Caki2 (cell line): ENCODE results near the gene GSTM1. TPM values are rescaled to one million over a fixed set of nuclear protein-coding genes. Genes with fewer than 3 reads are reported as not detected.

Experiments used
- DNase-seq: peaks from one replicate; pipeline ENCODE4 v3.0.0-alpha.2; 2015; ENCODE audit warnings: low read depth
- in situ Hi-C: cut with HindIII; loops from 2 replicates; pipeline ENCODE4 v1.10.0; 2016; ENCODE audit warnings: low sequenced_read_pairs, low pct_unique_long_range_greater_than_20kb, mixed read lengths
- total RNA-seq: library from RNA; depleted of rRNA; stranded (reverse); fragments of >200 nt; shearing (Covaris generic); gene quantifications from 2 replicates; pipeline ENCODE4 v1.2.3, GENCODE V29; 2014; ENCODE audit warnings: low replicate concordance

GSTM1 gene
- total RNA-seq, 1 experiment from 2014 or later, result not detected

- in situ Hi-C loops, result no loop called here
- DNase-seq, result peak; percentile 22
Observed at GRCh38 chr1:109718495-109718894, 30.9 kb downstream of the GSTM1 start.

- in situ Hi-C loops, result no loop called here
- no peak for DNase-seq
Observed at GRCh38 chr1:109719337-109719837, 31.8 kb downstream of the GSTM1 start.

- in situ Hi-C loops, result no loop called here
Observed at GRCh38 chr1:109721042-109721441, 33.4 kb downstream of the GSTM1 start.

GRCh38 chr1:109721971-109722370, 34.4 kb downstream of the GSTM1 start:
- no peak for DNase-seq

More at GRCh38 chr1:109721042-109721441, 33.4 kb downstream of the GSTM1 start:
- no peak for DNase-seq

GRCh38 chr1:109722908-109723691, 35.5 kb downstream of the GSTM1 start:
- in situ Hi-C loops, result no loop called here
- DNase-seq, result peak; percentile 70

More at GRCh38 chr1:109721971-109722370, 34.4 kb downstream of the GSTM1 start:
- in situ Hi-C loops, result no loop called here

GRCh38 chr1:109724933-109725332, 37.3 kb downstream of the GSTM1 start:
- in situ Hi-C loops, result no loop called here
- no peak for DNase-seq

GRCh38 chr1:109725510-109725909, 37.9 kb downstream of the GSTM1 start:
- in situ Hi-C loops, result no loop called here
- DNase-seq, result no peak

GRCh38 chr1:109726007-109726406, 38.4 kb downstream of the GSTM1 start:
- in situ Hi-C loops, result no loop called here
- DNase-seq, result no peak

- DNase-seq, result no peak
- in situ Hi-C loops, result no loop called here
Observed at GRCh38 chr1:109726728-109727373, 39.2 kb downstream of the GSTM1 start.

GRCh38 chr1:109728870-109729269, 41.3 kb downstream of the GSTM1 start:
- in situ Hi-C loops, result no loop called here
- no peak for DNase-seq

- in situ Hi-C loops, result no loop called here
- DNase-seq, result no peak
Observed at GRCh38 chr1:109730666-109731065, 43.0 kb downstream of the GSTM1 start.

GRCh38 chr1:109732390-109732881, 44.8 kb downstream of the GSTM1 start:
- no peak for DNase-seq
- in situ Hi-C loops, result no loop called here

GRCh38 chr1:109733236-109733870, 45.7 kb downstream of the GSTM1 start:
- DNase-seq, result no peak
- in situ Hi-C loops, result no loop called here

- DNase-seq, result peak; percentile 65
Observed at GRCh38 chr1:109739738-109740614, 52.4 kb downstream of the GSTM1 start.

GRCh38 chr1:109740615-109741373, 53.2 kb downstream of the GSTM1 start, which contains the start of gene GSTM3:
Gene GSTM3, minus strand, starts transcription at chr1:109741038. Its CDS starts 751 bp downstream, at chr1:109740287.
- in situ Hi-C loops, result no loop called here

More at GRCh38 chr1:109739738-109740614, 52.4 kb downstream of the GSTM1 start:
- in situ Hi-C loops, result no loop called here

More at GRCh38 chr1:109740615-109741373, 53.2 kb downstream of the GSTM1 start, which contains the start of gene GSTM3:
- DNase-seq, result no peak
